Transverse colon (tissue), 4 donors: ENCODE data around the gene PLA2G12A.

ENCODE experiments used
- CTCF ChIP-seq, 5 experiments: fragments of 200-600 bp in 3 of 5; fragments of 450-650 bp in 2 of 5; sonication (generic) in 3 of 5; IDR thresholded peaks; 1 replicate in 2 of 5; 2 replicates in 3 of 5; pipeline ENCODE4 v1.5.1; 2016 to 2017; ENCODE audit warnings: antibody characterized with exemption in 5 of 5, inconsistent platforms in 3 of 5, mild to moderate bottlenecking in 2 of 5, moderate library complexity in 1 of 5
- EP300 ChIP-seq: sonication (generic); formaldehyde crosslinking; IDR thresholded peaks from one replicate; pipeline ENCODE4 v1.6.1; 2017; ENCODE audit warnings: antibody characterized with exemption, low read depth
- POLR2A ChIP-seq: fragments of 450-650 bp; IDR thresholded peaks from one replicate; pipeline ENCODE4 v1.6.1; 2016; ENCODE audit warnings: antibody characterized with exemption, mild to moderate bottlenecking, moderate library complexity
- POLR2AphosphoS5 ChIP-seq, 3 donors: sonication (generic); formaldehyde crosslinking; IDR thresholded peaks; one replicate each; pipeline ENCODE4 v1.6.1; 2016; ENCODE audit warnings: antibody characterized with exemption in 3 of 3

- no peak for TF ChIP-seq CTCF (IDR thresholded peaks at IDR 0.05)
- TF ChIP-seq POLR2AphosphoS5 (IDR thresholded peaks at IDR 0.05) = no peak
- TF ChIP-seq EP300 = no peak
- TF ChIP-seq POLR2A = no peak
These were observed 25.8 kb upstream of the PLA2G12A start for GRCh38 chr4:109755656-109756055.
